Hepatocyte (in vitro differentiated cells): ENCODE results near the gene GOLGA8A. TPM values are rescaled to one million over a fixed set of nuclear protein-coding genes. Genes with fewer than 3 reads are reported as not detected.
"Not testable (repeated sequence)": the region's sequence is repeated elsewhere in the genome, so short reads cannot be mapped to it uniquely, and the experiment has no call there.

Source experiments
- DNase-seq: peaks from one replicate; pipeline ENCODE4 v3.0.0-alpha.2; 2016; ENCODE audit warnings: low spot score
- H2AFZ ChIP-seq: fragments of 200-600 bp; sonication (generic); 2 replicates; pipeline ENCODE4 v1.6.0; 2016; ENCODE audit warnings: antibody characterized with exemption, mild to moderate bottlenecking
- H3K27ac ChIP-seq: fragments of 200-600 bp; sonication (generic); 2 replicates; pipeline ENCODE4 v1.5.1; 2016; ENCODE audit warnings: mild to moderate bottlenecking
- H3K27me3 ChIP-seq: fragments of 200-600 bp; sonication (generic); 2 replicates; pipeline ENCODE4 v1.6.1; 2016
- H3K36me3 ChIP-seq: fragments of 200-600 bp; sonication (generic); replicated peaks from 2 replicates; pipeline ENCODE4 v1.5.1; 2016; ENCODE audit warnings: low read depth; ENCODE audit not compliant: insufficient read depth
- H3K4me1 ChIP-seq: fragments of 200-600 bp; sonication (generic); 2 replicates; pipeline ENCODE4 v1.5.1; 2016; ENCODE audit warnings: mild to moderate bottlenecking, moderate library complexity; ENCODE audit not compliant: insufficient read depth
- H3K4me2 ChIP-seq: fragments of 200-600 bp; sonication (generic); 2 replicates; pipeline ENCODE4 v1.6.0; 2016
- H3K4me3 ChIP-seq: fragments of 200-600 bp; sonication (generic); 2 replicates; pipeline ENCODE4 v1.5.1; 2016; ENCODE audit warnings: mild to moderate bottlenecking
- H3K79me2 ChIP-seq: fragments of 200-600 bp; sonication (generic); 2 replicates; pipeline ENCODE4 v1.6.0; 2017; ENCODE audit warnings: mild to moderate bottlenecking
- H3K9me2 ChIP-seq: fragments of 200-600 bp; sonication (generic); replicated peaks from 2 replicates; pipeline ENCODE4 v1.6.0; 2017; ENCODE audit warnings: mild to moderate bottlenecking; ENCODE audit not compliant: insufficient read depth
- H3K9me3 ChIP-seq: fragments of 200-600 bp; sonication (generic); 2 replicates; pipeline ENCODE4 v1.5.1; 2016; ENCODE audit warnings: low read depth, mild to moderate bottlenecking
- H4K20me1 ChIP-seq: fragments of 200-600 bp; sonication (generic); 2 replicates; pipeline ENCODE4 v1.6.0; 2016; ENCODE audit warnings: mild to moderate bottlenecking; ENCODE audit not compliant: insufficient read depth, poor library complexity, severe bottlenecking
- WGBS: methylation state at CpG from one replicate; pipeline ENCODE4 v1.1.6; 2016; ENCODE audit warnings: low lambda C conversion rate; ENCODE audit errors: missing lambda C conversion rate; 5-methylcytosine and 5-hydroxymethylcytosine counted together
- polyA plus RNA-seq: library from polyadenylated mRNA; unstranded; fragments of >200 nt; fragmentation: Nextera tagmentation; extraction: Ambion mirVana; gene quantifications from 2 replicates; pipeline ENCODE4 v1.2.1, GENCODE V29; 2016
- total RNA-seq: library from RNA; depleted of rRNA; stranded (reverse); fragments of >200 nt; gene quantifications from 2 replicates; pipeline ENCODE4 v1.2.3, GENCODE V29; 2014

Gene GOLGA8A
- total and polyA plus RNA-seq, 2 experiments from 2014 or later = 27.2 to 51.2 TPM

DNA sequence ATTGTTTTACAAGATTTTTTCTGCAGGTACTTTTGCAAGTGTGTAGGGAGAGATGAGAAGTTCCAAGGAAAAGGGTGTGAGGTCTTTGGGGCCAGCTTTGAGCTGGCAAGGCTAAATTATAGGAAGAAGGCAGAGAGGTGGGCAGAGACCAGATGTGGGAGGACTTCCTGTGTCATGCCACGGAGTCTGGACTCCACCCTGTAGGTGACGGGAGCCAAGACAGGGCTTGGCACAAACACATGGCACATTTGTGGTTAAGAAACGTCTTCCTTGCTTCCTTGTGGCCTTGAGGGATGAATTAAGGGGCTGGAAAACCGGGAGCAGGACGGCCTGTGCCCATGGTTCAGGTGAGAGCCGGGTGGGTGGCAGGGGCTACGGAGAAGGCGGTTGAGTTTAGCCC is 19.2 kb downstream of the GOLGA8A start:
- not testable (repeated sequence) for H3K9me3 ChIP-seq, H2AFZ ChIP-seq, H3K79me2 ChIP-seq, H3K4me1 ChIP-seq, H3K4me3 ChIP-seq, DNase-seq, H3K36me3 ChIP-seq, H3K27ac ChIP-seq, H3K4me2 ChIP-seq, H3K9me2 ChIP-seq, H3K27me3 ChIP-seq, H4K20me1 ChIP-seq
- 92% methylated on average over 8 of the region's 8 CpGs for WGBS

DNA sequence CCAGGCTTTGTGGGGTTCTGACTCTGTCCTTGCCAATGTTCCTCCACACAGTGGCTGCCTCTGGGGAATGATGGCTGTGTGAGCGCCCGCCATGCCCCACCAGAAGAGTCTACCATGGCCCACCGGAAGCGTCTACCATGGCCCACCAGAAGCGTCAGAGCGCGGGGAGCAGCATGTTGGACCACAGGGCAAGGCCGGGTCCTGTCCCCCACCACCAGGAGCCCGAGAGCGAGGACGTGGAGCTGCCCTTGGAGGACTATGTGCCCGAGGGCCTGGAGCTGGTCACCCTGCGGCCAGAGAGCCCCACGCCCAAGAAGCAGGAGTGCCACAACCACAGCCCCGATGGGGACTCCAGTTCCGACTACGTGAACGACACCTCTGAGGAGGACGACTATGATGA is 28.1 kb downstream of the GOLGA8A start:
- H3K4me3 ChIP-seq, H3K9me3 ChIP-seq, H3K4me2 ChIP-seq, DNase-seq, H4K20me1 ChIP-seq, H2AFZ ChIP-seq, H3K27me3 ChIP-seq, H3K9me2 ChIP-seq, H3K79me2 ChIP-seq, H3K4me1 ChIP-seq, H3K27ac ChIP-seq, H3K36me3 ChIP-seq: not testable (repeated sequence)
- WGBS = 96% methylated on average over 4 of the region's 19 CpGs

GRCh38 chr15:34408973-34409372 is 28.6 kb downstream of the GOLGA8A start:
- not testable (repeated sequence) for H3K9me2 ChIP-seq, DNase-seq, H3K9me3 ChIP-seq, H3K4me2 ChIP-seq, H3K36me3 ChIP-seq, H3K4me3 ChIP-seq, H3K4me1 ChIP-seq, H3K27ac ChIP-seq, H3K27me3 ChIP-seq, H2AFZ ChIP-seq, H4K20me1 ChIP-seq, H3K79me2 ChIP-seq
- no CpG with 5 or more reads among the region's 10 CpGs for WGBS

GRCh38 chr15:34403899-34404298 is 33.7 kb downstream of the GOLGA8A start:
- H3K4me2 ChIP-seq, H3K9me3 ChIP-seq, H2AFZ ChIP-seq, H3K9me2 ChIP-seq, H3K79me2 ChIP-seq, H3K36me3 ChIP-seq, H3K4me3 ChIP-seq, H3K27me3 ChIP-seq, DNase-seq, H3K27ac ChIP-seq, H3K4me1 ChIP-seq, H4K20me1 ChIP-seq: not testable (repeated sequence)
- WGBS = no CpG with 5 or more reads among the region's 3 CpGs

GRCh38 chr15:34403160-34403598 is 34.4 kb downstream of the GOLGA8A start:
- not testable (repeated sequence) for H3K27me3 ChIP-seq, H3K79me2 ChIP-seq, H4K20me1 ChIP-seq, H3K4me3 ChIP-seq, DNase-seq, H3K4me2 ChIP-seq, H3K36me3 ChIP-seq, H3K4me1 ChIP-seq, H3K9me3 ChIP-seq, H3K27ac ChIP-seq, H2AFZ ChIP-seq, H3K9me2 ChIP-seq
- WGBS = 96% methylated on average over 1 of the region's 4 CpGs

GRCh38 chr15:34397637-34398259 is 39.9 kb downstream of the GOLGA8A start:
- WGBS = 100% methylated on average over 2 of the region's 6 CpGs

DNA sequence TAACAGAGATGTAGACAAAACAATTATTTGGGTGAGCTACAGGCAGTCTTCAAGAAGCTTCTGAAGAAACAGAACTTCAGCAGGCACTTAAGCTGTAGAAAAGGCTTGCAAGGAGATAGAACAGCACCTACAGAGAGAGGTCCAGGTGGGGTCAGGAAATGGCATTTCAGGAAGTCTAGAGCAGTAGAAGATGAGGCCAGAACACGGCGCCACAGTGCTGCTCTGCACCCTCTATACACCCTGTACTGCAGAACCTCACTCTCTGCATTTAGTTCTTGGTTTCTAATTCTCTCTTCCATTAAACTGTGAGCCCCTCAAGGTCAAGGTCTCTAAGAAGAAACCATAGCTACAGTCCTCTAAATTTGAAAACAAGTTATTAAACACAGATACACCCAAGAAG is 44.6 kb downstream of the GOLGA8A start:
- H3K9me2 ChIP-seq, DNase-seq, H3K4me1 ChIP-seq, H3K36me3 ChIP-seq, H4K20me1 ChIP-seq, H2AFZ ChIP-seq, H3K9me3 ChIP-seq, H3K27me3 ChIP-seq, H3K27ac ChIP-seq, H3K4me2 ChIP-seq, H3K4me3 ChIP-seq, H3K79me2 ChIP-seq: not testable (repeated sequence)
- 94% methylated on average over 2 of the region's 2 CpGs for WGBS

More at GRCh38 chr15:34397637-34398259, 39.9 kb downstream of the GOLGA8A start:
- not testable (repeated sequence) for DNase-seq, H3K79me2 ChIP-seq, H2AFZ ChIP-seq, H3K4me1 ChIP-seq, H3K27ac ChIP-seq, H3K36me3 ChIP-seq, H3K9me2 ChIP-seq, H4K20me1 ChIP-seq, H3K27me3 ChIP-seq, H3K4me2 ChIP-seq, H3K4me3 ChIP-seq, H3K9me3 ChIP-seq

DNA sequence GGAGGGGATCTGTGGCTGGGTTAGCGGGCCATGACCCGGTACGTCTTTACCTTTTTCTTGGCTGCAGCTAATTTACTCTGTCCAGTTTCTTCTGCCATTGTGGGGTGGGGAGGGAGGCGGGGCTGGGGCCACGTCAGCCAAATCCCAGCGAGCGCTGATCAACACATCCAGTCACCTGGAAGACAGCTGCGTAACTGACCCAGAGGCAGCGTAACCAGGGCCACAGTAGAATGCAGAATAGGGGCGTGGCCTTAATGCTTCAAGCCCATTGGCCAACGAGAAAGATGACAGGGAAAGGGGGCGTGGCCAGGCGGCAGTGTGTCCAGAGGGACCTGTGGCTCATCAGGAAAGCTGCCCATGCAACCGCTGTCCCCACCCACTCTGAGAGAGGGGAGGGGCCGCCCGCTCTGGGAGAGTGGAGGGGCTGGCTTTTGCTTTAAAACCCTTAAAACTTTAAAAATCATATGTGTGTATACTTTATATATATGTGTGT is 48.0 kb downstream of the GOLGA8A start:
- not testable (repeated sequence) for H3K9me2 ChIP-seq, H3K4me2 ChIP-seq, H3K27ac ChIP-seq, H3K79me2 ChIP-seq, H3K27me3 ChIP-seq, H3K36me3 ChIP-seq, H3K4me3 ChIP-seq, DNase-seq, H3K4me1 ChIP-seq, H4K20me1 ChIP-seq, H3K9me3 ChIP-seq, H2AFZ ChIP-seq
- no CpG with 5 or more reads among the region's 16 CpGs for WGBS
